Measurements from ENCODE around the gene OR10D3.

DNA sequence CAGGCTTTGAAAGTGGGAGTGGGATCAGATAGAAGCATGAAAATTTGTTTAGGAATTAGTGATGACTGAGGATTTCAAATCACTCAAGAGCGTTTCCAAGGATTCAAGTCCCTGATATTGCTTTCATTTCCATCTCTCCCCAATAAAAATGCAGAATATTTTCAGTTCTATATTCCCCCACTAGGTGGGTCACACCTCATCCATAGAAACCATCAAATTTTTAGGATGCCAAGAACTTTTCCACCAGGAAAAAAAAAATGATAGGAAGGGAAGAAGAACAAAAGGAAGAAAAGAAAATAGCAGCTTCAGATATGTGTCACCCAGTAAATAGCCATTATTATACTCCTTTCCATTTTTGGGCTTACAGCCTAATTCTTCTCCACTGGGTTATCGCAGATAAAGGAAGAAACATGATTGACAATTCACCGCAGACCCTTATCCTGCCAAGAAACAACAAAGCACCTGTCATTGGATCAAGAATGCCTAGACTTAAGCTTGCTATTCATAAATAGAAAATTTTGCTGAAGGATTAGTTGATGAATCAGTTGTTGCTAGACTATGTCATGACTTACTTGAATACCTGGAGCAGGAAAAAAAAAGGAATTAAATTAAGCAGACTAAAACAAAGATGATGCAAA is 30.3 kb upstream of the OR10D3 start:
- TF ChIP-seq, protein P1, sequence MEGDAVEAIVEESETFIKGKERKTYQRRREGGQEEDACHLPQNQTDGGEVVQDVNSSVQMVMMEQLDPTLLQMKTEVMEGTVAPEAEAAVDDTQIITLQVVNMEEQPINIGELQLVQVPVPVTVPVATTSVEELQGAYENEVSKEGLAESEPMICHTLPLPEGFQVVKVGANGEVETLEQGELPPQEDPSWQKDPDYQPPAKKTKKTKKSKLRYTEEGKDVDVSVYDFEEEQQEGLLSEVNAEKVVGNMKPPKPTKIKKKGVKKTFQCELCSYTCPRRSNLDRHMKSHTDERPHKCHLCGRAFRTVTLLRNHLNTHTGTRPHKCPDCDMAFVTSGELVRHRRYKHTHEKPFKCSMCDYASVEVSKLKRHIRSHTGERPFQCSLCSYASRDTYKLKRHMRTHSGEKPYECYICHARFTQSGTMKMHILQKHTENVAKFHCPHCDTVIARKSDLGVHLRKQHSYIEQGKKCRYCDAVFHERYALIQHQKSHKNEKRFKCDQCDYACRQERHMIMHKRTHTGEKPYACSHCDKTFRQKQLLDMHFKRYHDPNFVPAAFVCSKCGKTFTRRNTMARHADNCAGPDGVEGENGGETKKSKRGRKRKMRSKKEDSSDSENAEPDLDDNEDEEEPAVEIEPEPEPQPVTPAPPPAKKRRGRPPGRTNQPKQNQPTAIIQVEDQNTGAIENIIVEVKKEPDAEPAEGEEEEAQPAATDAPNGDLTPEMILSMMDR (IDR thresholded peaks at IDR 0.05), result no peak
- TF ChIP-seq POLR2A (IDR thresholded peaks at IDR 0.05) (no peak), POLR2AphosphoS5 (IDR thresholded peaks at IDR 0.05) (no peak)

Data from stomach (tissue), 4 donors.